Measurements from ENCODE around the gene ADORA2A.

ADORA2A gene

GRCh38 chr22:24427500-24428164 is at the start of gene ADORA2A:
ADORA2A (plus strand) TSS chr22:24427599; CDS start chr22:24433405, 5,806 bp downstream.
- FAIRE-seq = no peak

GRCh38 chr22:24379536-24379935 is 47.9 kb upstream of the ADORA2A start:
- no peak for FAIRE-seq

- FAIRE-seq = no peak
Observed at GRCh38 chr22:24380220-24380904, 47.0 kb upstream of the ADORA2A start.

GRCh38 chr22:24380905-24381230 is 46.5 kb upstream of the ADORA2A start:
- FAIRE-seq = no peak

- no peak for FAIRE-seq
Observed at GRCh38 chr22:24383061-24383460, 44.3 kb upstream of the ADORA2A start.

GRCh38 chr22:24384131-24384530 is 43.3 kb upstream of the ADORA2A start:
- no peak for FAIRE-seq

- FAIRE-seq = no peak
Observed at GRCh38 chr22:24386937-24387471, 40.4 kb upstream of the ADORA2A start.

- FAIRE-seq = no peak
Observed at GRCh38 chr22:24389680-24390079, 37.7 kb upstream of the ADORA2A start.

- FAIRE-seq = no peak
Observed at GRCh38 chr22:24390156-24390555, 37.2 kb upstream of the ADORA2A start.

- no peak for FAIRE-seq
Observed at GRCh38 chr22:24390576-24390975, 36.8 kb upstream of the ADORA2A start.

GRCh38 chr22:24391836-24392217 is 35.6 kb upstream of the ADORA2A start:
- no peak for FAIRE-seq

- FAIRE-seq = no peak
Observed at GRCh38 chr22:24392218-24392931, 35.0 kb upstream of the ADORA2A start.

- FAIRE-seq = no peak
Observed at GRCh38 chr22:24393012-24393559, 34.3 kb upstream of the ADORA2A start.

- FAIRE-seq = no peak
Observed at GRCh38 chr22:24393848-24394247, 33.6 kb upstream of the ADORA2A start.

- no peak for FAIRE-seq
Observed at GRCh38 chr22:24394254-24394653, 33.1 kb upstream of the ADORA2A start.

GRCh38 chr22:24398409-24398808 is 29.0 kb upstream of the ADORA2A start:
- no peak for FAIRE-seq

GRCh38 chr22:24400034-24400725 is 27.2 kb upstream of the ADORA2A start:
- no peak for FAIRE-seq

- FAIRE-seq = no peak
Observed at GRCh38 chr22:24400726-24401596, 26.4 kb upstream of the ADORA2A start.

- FAIRE-seq = no peak
Observed at GRCh38 chr22:24401931-24402367, 25.4 kb upstream of the ADORA2A start.

- no peak for FAIRE-seq
Observed at GRCh38 chr22:24402460-24403192, 24.8 kb upstream of the ADORA2A start.

- no peak for FAIRE-seq
Observed at GRCh38 chr22:24403346-24403745, 24.1 kb upstream of the ADORA2A start.

Data from G401.6 (cell line).